Astrocyte (in vitro differentiated cells and primary cell): ENCODE data around the gene DNAH2. TPM values are rescaled to one million over a fixed set of nuclear protein-coding genes. Genes with fewer than 3 reads are reported as not detected.

ENCODE experiments used
- DNase-seq: peaks from one replicate; pipeline ENCODE4 v3.0.0-alpha.2; 2010; ENCODE audit warnings: low read depth
- FAIRE-seq: peaks from 2 replicates; lab custom pipeline; 2011; peaks lifted over from hg19 to GRCh38; lab: Jason Lieb, UNC
- H2AFZ ChIP-seq: 2 replicates; pipeline ENCODE4 v1.6.0; 2012; ENCODE audit warnings: low read depth, low read length, inconsistent platforms
- H3K27ac ChIP-seq: 2 replicates; pipeline ENCODE4 v1.5.1; 2011; ENCODE audit warnings: low read depth, low read length, inconsistent platforms
- H3K27me3 ChIP-seq: 2 replicates; pipeline ENCODE4 v1.6.0; 2011; ENCODE audit warnings: low read length, inconsistent platforms; ENCODE audit not compliant: insufficient read depth
- H3K36me3 ChIP-seq: 2 replicates; pipeline ENCODE4 v1.5.1; 2011; ENCODE audit warnings: low read length, inconsistent platforms; ENCODE audit not compliant: insufficient read depth
- H3K4me1 ChIP-seq: 2 replicates; pipeline ENCODE4 v1.5.1; 2011; ENCODE audit warnings: low read length, inconsistent platforms; ENCODE audit not compliant: insufficient read depth
- H3K4me2 ChIP-seq: 2 replicates; pipeline ENCODE4 v1.6.0; 2012; ENCODE audit warnings: low read length, inconsistent platforms
- H3K4me3 ChIP-seq: 2 replicates; pipeline ENCODE4 v1.5.1; 2011; ENCODE audit warnings: low read depth, mild to moderate bottlenecking, low read length, inconsistent platforms; ENCODE audit not compliant: insufficient read depth
- H3K79me2 ChIP-seq: 2 replicates; pipeline ENCODE4 v1.6.0; 2012; ENCODE audit warnings: mild to moderate bottlenecking, low read length, inconsistent platforms; ENCODE audit not compliant: insufficient read depth
- H3K9ac ChIP-seq: 2 replicates; pipeline ENCODE4 v1.6.0; 2012; ENCODE audit warnings: mild to moderate bottlenecking, low read length, inconsistent platforms
- H3K9me3 ChIP-seq: 2 replicates; pipeline ENCODE4 v1.5.1; 2012; ENCODE audit warnings: low read depth, mild to moderate bottlenecking, low read length, inconsistent platforms; ENCODE audit not compliant: insufficient read depth
- H4K20me1 ChIP-seq: 2 replicates; pipeline ENCODE4 v1.6.0; 2012; ENCODE audit warnings: low read length, inconsistent platforms; ENCODE audit not compliant: insufficient read depth
- H3K27ac Mint-ChIP-seq: one replicate; pipeline ENCODE4 v1.8.0; 2021; ENCODE audit warnings: mild to moderate bottlenecking, mixed read lengths; ENCODE audit not compliant: unreplicated experiment
- H3K27me3 Mint-ChIP-seq: one replicate; pipeline ENCODE4 v1.8.0; 2021; ENCODE audit warnings: low read depth, mixed read lengths; ENCODE audit not compliant: unreplicated experiment
- H3K36me3 Mint-ChIP-seq: one replicate; pipeline ENCODE4 v1.8.0; 2021; ENCODE audit warnings: low read depth, mixed read lengths; ENCODE audit not compliant: unreplicated experiment
- H3K4me1 Mint-ChIP-seq: one replicate; pipeline ENCODE4 v1.8.0; 2021; ENCODE audit warnings: low read depth, mixed read lengths; ENCODE audit not compliant: unreplicated experiment
- H3K4me3 Mint-ChIP-seq: one replicate; pipeline ENCODE4 v1.8.0; 2021; ENCODE audit warnings: mild to moderate bottlenecking, moderate library complexity, mixed read lengths; ENCODE audit not compliant: unreplicated experiment
- H3K9me3 Mint-ChIP-seq: one replicate; pipeline ENCODE4 v1.8.0; 2021; ENCODE audit warnings: mild to moderate bottlenecking, mixed read lengths; ENCODE audit not compliant: unreplicated experiment
- CTCF ChIP-seq: IDR thresholded peaks from 2 replicates; pipeline ENCODE4 v1.5.1; 2011; ENCODE audit warnings: low read depth, mild to moderate bottlenecking, inconsistent platforms, low read length, moderate library complexity; ENCODE audit not compliant: insufficient read depth
- EZH2 ChIP-seq: IDR thresholded peaks from 2 replicates; pipeline ENCODE4 v1.6.1; 2012; ENCODE audit warnings: mild to moderate bottlenecking, low read length, inconsistent platforms; ENCODE audit not compliant: insufficient read depth
- total RNA-seq: library from RNA; stranded (reverse); gene quantifications from 2 replicates; pipeline ENCODE4 v1.2.1, GENCODE V29; 2021

DNAH2 gene
- total RNA-seq, 1 donor from 2014 or later, result 0.11 TPM

- no peak for DNase-seq
- Mint-ChIP-seq H3K36me3 (peaks cover 16% of the 10 kb centered on the region), H3K27ac (no peak overlapping the region), H3K4me3 (no peak overlapping the region), H3K27me3 (no peaks in the 10 kb centered on the region), H3K9me3 (no peaks in the 10 kb centered on the region), H3K4me1 (peaks cover 18% of the 10 kb centered on the region)
- Histone ChIP-seq H3K9ac (peak overlapping the region; percentile 90), H4K20me1 (peaks cover 29% of the 10 kb centered on the region), H3K36me3 (peaks cover 17% of the 10 kb centered on the region), H3K27ac (peak overlapping the region; percentile 25), H3K9me3 (no peaks in the 10 kb centered on the region), H2AFZ (no peak overlapping the region), H3K4me2 (peak overlapping the region; percentile 94), H3K4me1 (peaks cover 35% of the 10 kb centered on the region), H3K4me3 (peak overlapping the region; percentile 83), H3K79me2 (peaks cover 26% of the 10 kb centered on the region), H3K27me3 (no peaks in the 10 kb centered on the region)
- FAIRE-seq, result no peak
- TF ChIP-seq CTCF (no peak), EZH2 (no peak)
These were observed 138.1 kb downstream of the DNAH2 start for GRCh38 chr17:7855660-7856010.

DNA sequence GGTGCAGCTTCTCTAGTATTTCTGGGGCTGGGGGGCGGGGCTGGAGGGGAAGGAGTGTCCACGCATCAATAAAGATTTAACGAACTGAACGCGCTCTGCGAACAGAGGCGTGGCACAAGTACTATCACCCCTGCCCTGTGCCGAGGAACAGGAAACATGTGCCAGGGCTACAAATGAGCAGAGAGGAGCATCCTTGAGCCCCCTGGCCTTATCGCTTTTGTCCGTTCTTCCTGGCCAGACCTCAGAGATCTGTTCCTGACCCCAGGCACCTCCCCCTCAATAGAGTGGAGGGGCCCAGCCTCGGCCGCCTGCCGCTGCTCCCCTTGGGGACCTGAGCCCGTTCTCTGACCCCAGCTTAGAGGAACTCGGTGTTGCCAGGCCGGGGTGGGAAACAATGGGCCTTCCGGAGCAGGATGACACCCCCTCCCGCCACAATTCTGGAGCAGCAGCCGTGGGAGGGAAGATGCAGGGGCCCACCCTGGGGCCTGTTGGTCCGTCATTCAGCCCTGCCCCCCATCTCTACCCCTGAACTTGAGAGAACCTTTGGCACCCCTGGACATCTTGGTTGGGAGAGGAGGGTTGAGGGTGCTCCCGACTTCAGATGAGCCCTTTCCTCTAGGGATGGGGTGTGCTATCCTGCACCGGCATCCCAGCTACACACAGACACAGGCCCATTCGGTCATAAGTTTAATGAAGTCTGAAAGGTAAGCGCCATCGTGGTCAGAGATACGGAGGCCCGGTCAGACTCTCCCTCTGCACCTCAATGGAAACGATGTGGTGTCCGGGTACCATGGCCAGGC lies 138.7 kb downstream of the DNAH2 start:
- H3K4me3 Mint-ChIP-seq, result no peak overlapping the region
- peak overlapping the region; percentile 83 for H3K4me3 ChIP-seq
- H3K79me2 ChIP-seq, result peaks cover 26% of the 10 kb centered on the region
- H3K27me3 ChIP-seq, result no peaks in the 10 kb centered on the region
- peaks cover 24% of the 10 kb centered on the region for H4K20me1 ChIP-seq
- peaks cover 15% of the 10 kb centered on the region for H3K36me3 Mint-ChIP-seq
- no peaks in the 10 kb centered on the region for H3K27me3 Mint-ChIP-seq
- no peak overlapping the region for H3K27ac Mint-ChIP-seq
- no peaks in the 10 kb centered on the region for H3K9me3 ChIP-seq
- no peak for TF ChIP-seq CTCF
- no peak for TF ChIP-seq EZH2
- FAIRE-seq (no peak), DNase-seq (no peak)
- no peaks in the 10 kb centered on the region for H3K9me3 Mint-ChIP-seq
- peaks cover 17% of the 10 kb centered on the region for H3K36me3 ChIP-seq
- peak overlapping the region; percentile 90 for H3K9ac ChIP-seq
- H2AFZ ChIP-seq, result peak overlapping the region; percentile 83
- H3K4me1 ChIP-seq, result peaks cover 35% of the 10 kb centered on the region
- H3K27ac ChIP-seq, result peak overlapping the region; percentile 93
- peak overlapping the region; percentile 94 for H3K4me2 ChIP-seq
- peaks cover 18% of the 10 kb centered on the region for H3K4me1 Mint-ChIP-seq
